Measurements from ENCODE around the gene ZNF816.

- TF ChIP-seq POLR2AphosphoS5 (IDR thresholded peaks at IDR 0.05; ENCODE audit: borderline replicate concordance, low read depth, low read length) (peak; percentile 89), EZH2 (IDR thresholded peaks at IDR 0.05) (no peak)
Observed at GRCh38 chr19:52942386-52943133, 20.1 kb downstream of the ZNF816 start.
